ENCODE measurements around the gene BECN2. TPM values are rescaled to one million over a fixed set of nuclear protein-coding genes. Genes with fewer than 3 reads are reported as not detected.
"Not testable (repeated sequence)": the region's sequence is repeated elsewhere in the genome, so short reads cannot be mapped to it uniquely, and the experiment has no call there.

Gene BECN2
- total RNA-seq, 1 donor from 2014 or later = not detected

DNA sequence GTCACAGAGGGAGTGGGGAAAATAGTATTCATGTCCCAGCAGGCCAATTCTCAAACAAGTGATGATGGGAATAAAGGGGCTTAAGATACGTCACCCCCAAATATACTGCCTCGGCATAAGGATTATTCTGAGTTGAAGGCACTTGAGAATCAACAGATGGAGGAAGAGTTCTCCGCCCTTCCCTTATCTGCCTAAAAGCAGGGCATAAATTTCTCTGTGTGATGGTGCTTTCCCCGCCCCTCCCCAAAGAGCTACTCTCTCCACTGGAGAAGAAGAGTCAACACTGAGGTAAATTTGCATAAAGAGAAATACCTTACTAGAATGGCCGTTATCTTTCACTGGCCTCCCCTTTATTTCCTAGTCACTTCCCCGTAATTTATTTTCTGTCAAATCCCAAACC is 18.7 kb downstream of the BECN2 start:
- no peak for ATAC-seq
- DNase-seq (ENCODE audit: low spot score) = no peak

DNA sequence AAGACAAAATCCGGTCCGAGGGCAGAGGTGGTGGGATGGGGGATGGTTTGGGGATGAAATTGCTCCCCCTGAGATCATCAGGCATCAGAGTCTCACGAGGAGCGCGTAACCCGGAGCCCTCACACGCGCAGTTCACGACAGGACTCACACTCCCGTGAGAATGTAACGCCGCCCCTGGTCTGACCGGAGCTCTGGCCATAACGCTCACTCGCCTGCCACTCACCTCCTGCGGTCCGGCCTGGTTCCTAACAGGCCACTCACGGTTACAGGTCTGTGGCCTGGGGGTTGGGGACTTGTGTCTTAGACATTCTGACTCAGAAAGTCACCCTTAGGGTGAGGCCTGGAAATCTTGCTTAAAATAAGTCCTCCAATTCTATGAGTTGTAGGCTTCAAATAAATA is 21.5 kb downstream of the BECN2 start:
- no peak for ATAC-seq
- DNase-seq (ENCODE audit: low spot score) = no peak

DNA sequence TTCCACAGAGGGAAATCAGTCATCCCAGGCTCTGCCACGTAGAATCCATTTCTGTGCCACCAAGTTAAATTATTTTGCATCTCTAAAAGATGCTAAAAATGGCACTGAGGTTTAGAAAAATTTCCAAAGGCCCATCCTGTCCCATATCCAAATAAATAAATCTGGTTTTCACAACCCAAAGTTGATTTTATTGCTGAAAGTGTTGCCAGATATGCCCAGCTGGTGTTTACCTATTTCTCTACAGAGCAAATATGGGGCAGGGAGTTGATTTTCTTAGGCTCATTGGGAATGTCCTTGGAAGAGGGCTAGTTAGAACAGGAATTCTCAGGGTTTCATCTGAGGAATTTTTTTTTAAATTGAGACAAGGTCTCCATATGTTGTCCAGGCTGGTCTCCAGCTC is 22.4 kb downstream of the BECN2 start:
- DNase-seq (ENCODE audit: low spot score) = no peak

DNA sequence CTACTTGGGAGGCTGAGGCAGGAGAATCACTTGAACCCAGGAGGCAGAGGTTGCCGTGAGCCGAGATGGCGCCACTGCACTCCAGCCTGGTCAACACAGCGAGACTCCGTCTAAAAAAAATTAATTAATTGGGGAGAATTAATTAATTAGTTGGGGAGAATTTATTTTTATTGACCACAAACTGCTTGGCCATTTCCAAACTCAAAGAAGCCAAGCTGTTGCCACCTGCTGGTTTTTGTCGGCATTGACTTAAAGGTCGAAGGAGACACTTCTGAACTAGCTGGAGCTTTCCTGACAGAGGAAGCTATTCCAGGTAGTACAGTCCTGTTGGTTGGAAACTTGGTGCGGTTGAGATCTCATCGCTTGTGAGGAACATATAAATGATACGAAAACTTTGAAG is 28.2 kb downstream of the BECN2 start:
- ATAC-seq (peak; percentile 81), DNase-seq (ENCODE audit: low spot score) (peak; percentile 46)

More for the DNA sequence above, 22.4 kb downstream of the BECN2 start:
- ATAC-seq = no peak

DNA sequence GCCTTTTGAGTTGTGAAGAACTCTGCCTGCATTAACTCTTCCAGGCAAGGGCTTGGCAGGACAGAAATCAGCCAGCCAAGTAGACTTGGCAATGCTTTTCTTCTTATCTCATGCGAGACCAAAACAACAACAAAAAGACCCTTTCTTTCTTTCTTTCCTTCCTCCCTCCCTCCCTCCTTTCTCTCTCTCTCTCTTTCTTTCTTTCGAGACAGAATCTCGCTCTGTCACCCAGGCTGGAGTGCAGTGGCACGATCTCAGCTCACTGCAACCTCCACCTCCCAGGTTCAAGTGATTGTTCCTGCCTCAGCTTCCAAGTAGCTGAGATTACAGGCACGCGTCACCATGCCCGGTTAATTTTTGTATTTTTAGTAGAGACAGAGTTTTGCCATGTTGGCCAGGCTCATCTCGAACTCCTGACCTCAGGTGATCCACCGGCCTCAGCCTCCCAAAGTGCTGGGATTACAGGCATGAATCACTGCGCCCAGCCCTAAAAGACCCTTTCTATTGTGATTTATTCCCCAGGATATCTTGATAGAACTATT is 30.9 kb downstream of the BECN2 start:
- not testable (repeated sequence) for DNase-seq (ENCODE audit: low spot score); ATAC-seq

DNA sequence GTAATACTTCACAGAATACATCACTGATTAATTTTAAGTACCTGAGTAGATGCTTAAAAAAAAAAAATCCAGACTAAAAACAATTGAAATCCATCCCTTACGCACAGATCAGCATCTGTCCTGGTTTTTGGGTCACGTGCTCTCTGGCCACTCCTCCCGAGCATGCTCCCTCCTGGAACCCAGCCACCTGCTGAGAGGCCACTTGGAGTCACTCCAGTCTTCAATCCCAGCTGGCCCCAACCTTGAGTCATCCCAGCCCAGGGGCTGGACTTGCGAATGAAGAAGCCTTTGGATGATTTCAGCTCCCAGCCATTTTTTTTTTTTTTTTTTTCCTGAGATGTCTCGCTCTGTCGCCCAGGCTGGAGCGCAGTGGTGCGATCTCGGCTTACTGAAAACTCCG is 32.5 kb downstream of the BECN2 start:
- DNase-seq (ENCODE audit: low spot score) = peak; percentile 48

DNA sequence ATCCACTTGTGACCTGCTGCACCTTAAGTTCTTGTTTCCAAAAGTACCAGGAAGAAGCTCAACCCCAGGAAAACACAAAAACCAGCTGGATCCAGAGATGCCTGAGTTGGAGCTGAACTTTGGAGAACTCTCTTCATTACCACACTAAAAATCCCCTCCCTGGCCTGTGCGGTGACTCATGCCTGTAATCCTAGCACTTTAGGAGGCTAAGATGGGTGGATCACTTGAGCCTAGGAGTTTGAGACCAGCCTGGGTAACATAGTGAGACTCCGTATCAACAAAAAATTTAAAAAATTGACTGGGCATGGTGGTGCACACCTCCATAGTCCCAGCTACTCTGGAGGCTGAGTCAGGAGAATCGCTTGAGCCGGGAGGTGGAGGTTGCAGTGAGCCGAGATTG is 35.2 kb downstream of the BECN2 start:
- ATAC-seq = no peak
- DNase-seq (ENCODE audit: low spot score) = no peak

More for the DNA sequence above, 32.5 kb downstream of the BECN2 start:
- peak; percentile 53 for ATAC-seq

DNA sequence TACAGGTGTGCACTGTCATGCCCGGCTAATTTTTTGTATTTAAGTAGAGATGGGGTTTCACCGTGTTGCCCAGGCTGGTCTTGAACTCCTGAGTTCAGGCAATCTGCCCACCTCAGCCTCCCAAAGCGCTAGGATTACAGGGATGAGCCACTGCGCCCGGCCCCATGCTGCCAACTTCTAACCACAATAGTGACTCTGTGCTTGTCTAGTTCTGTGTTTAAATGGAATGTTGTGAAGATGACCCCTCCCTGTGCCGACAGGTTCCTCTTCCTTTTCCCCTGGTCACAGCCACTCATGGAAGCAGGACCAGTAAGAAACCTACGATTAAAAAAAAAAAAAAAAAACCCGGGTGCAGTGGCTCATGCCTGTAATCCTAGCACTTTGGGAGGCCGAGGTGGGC is 36.6 kb downstream of the BECN2 start:
- ATAC-seq = no peak
- DNase-seq (ENCODE audit: low spot score) = no peak

DNA sequence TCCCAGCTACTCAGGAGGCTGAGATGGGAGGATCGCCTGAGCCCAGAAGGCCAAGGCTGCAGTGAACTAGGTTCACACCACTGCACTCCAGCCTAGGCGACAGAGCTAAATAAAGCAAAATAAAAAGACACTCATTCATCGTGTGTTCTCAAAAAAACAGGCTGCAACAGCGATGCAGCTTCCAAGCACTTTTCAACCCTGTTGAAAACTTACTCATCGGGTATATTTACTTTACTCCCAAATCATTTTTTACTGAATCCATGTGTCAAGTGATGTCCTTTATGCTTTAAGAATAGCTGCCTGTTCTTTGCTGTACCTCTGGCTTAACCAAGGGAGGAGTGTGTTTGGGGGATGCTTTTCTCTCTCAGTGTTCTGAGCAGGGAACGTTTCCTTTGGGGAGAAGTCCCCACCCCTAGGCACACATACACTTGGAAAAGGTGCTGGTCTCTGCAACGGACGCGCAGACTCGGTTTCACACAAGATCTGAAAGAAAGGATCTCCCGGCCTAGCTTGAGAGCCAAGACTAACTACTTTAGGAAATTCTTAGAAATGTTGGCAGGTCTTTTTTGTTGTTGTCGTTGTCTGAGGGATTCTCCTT is 39.9 kb downstream of the BECN2 start:
- no peak for ATAC-seq
- DNase-seq (ENCODE audit: low spot score) = no peak

DNA sequence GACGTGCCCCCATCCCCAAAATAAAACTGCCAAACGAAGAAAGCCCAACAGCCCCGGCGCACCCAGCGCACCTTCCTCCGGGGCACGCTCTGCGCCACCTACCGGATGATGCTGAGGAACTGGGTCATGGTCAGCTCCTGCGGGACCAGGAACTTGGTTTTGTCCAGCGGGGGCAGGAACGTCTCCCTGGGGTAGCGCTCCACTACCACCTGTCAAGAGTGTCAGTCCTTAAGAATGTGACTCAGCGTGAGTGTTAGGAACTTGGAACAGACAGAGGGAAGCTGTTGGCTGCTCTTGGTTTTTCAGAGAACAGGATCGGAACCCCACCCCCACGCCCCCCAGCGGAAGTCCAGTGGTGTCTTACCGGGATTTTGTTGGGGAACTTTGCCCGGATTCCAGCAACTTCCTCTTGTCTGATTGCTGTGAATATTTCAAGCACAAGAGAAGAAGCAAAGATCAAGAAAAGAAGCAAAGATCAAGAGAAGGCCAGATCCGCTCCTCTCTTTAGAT is 40.9 kb downstream of the BECN2 start:
- DNase-seq (ENCODE audit: low spot score) (peak; percentile 58), ATAC-seq (peak; percentile 88)

DNA sequence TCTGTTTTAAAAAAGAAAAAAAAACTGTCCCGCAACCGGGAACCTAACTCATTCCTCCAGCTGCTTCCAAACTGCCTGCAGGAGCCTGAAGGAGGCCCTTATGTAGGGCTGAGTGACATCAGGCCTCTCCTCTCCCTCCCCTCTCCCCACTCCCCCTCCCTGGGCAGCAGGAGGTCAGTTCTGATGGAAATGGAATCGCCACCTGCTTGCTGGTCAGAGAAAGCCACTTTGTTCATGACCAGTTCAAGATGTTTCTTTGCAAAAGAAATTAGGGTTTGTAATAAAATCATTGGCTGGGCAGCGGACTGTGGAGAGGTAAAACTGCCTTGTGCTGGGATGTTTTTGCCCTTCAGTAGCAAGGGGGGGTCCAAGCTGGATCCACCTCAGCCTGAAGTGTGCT is 41.5 kb downstream of the BECN2 start, which contains the start of gene MAP1LC3C:
Gene MAP1LC3C, minus strand, starts transcription at position 73 of the 400 bp plus-strand sequence. CDS start 90 bp downstream, outside the sequence.
- DNase-seq (ENCODE audit: low spot score) (no peak), ATAC-seq (no peak)

DNA sequence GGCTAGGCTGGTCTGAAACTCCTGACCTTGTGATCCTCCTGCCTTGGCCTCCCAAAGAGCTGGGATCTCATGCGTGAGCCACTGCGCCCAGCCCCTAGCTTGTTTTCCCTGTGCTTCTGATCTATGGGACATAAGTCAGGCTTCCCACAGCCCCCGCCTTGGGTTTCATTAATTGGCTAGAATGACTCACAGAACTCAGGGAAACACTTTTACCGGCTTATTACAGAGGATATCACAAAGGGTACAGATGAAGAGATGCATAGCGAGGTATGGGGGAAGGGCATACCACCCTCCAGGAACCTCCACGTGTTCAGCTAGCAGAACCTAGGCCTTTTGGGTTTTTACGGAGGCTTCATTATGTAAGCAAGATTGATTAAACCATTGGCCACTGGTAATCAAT is 42.9 kb downstream of the BECN2 start:
- no peak for DNase-seq (ENCODE audit: low spot score)
- no peak for ATAC-seq

DNA sequence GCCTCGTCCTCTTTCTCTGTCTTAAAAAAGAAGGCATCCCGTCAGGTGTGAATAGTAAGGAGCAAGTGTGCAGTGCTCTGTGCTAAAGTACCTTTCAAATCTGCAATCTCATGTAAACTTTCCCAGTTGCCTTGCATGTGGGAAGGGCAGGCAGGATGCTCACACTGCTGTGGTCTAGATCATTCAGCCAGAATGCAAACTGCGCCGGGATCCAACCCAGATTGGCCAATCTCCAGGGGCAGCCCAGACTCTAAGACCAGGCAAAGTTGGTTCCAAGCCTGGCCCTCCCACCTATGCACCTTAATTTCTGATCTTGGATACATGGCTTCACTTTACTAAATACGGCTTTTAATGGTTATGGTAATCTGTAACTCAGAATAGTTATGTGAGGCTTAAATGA is 44.5 kb downstream of the BECN2 start:
- ATAC-seq (no peak), DNase-seq (ENCODE audit: low spot score) (no peak)

DNA sequence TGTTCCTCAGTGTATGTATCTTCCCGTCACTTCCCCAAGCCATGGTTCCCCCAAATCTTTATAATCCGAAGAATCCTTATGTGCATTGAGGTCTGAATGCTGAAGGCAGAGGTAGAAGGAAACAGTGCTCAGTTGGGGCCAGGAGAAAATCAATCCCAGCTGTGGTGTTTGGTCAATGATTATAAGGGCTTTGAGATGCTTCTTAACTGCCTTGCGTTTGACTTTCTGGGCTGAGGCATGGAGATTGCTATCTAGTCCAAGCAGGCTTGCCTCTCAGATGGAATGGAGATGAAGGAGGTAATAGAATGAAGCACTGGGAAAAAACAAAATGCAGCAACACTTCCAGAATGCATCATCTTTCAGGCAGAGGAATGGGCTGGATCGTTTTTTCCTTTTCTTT is 44.9 kb downstream of the BECN2 start:
- DNase-seq (ENCODE audit: low spot score) (no peak), ATAC-seq (no peak)

DNA sequence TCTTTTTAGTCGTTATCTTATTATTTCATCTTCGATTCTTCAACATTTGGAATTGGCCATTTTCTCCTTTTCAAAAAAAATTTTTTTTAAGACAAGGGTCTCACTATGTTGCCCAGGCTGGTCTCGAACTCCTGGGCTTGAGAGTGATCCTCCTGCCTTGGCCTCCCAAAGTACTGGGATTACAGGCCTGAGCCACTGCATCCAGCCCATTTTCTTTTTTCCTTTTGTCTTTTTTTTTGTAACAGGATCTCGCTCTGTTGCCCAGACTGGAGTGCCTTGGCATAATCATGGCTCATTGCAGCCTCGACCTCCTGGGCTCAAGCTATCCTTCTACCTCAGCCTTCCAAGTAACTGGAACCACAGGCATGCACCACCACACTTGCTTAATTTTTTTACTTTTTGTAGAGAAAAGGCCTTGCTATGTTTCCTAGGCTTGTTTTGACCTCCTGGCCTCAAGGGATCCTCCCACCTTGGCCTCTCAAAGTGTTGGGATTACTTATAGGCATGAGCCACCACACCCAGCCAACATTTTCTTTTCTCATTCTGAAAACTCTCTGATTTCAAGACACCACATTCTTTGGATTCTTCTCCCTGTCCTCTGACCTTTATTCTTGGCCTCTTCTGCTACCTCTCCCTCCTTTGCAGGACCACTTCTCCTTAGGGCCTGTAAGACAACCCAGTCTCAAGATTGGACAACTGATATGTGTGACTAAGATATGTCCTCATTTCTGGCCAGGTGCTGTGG is 47.4 kb downstream of the BECN2 start:
- ATAC-seq = no peak
- DNase-seq (ENCODE audit: low spot score) = no peak

DNA sequence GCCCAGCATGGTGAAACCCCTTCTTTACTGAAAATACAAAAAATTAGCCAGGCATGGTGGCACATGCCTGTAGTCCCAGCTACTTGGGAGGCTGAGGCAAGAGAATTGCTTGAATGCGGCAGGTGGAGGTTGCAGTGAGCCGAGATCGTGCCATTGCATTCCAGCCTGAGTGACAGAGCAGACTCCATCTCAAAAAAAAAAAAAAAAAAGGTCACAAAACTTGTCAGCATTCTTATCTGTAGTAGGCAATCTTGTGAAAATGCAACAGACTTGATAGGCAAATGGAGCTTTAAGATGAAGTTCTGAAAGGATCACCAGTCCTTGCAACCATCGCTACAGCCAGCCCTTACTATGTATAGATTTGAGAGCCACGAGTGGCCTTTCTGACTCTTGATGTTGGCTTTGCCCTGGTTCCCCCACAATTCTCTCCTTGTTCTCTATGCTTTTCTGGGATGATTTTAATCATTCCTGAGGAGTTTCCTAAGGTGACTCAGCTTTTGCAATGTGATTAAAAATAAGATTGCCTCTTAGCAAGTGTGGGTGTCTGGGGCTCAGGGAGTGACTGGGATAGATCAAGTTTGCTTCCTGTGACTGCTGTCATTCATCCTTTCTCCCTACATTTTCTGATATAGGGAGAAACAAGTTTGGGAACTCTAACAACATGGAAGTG is 48.4 kb downstream of the BECN2 start:
- ATAC-seq (no peak), DNase-seq (ENCODE audit: low spot score) (no peak)

DNA sequence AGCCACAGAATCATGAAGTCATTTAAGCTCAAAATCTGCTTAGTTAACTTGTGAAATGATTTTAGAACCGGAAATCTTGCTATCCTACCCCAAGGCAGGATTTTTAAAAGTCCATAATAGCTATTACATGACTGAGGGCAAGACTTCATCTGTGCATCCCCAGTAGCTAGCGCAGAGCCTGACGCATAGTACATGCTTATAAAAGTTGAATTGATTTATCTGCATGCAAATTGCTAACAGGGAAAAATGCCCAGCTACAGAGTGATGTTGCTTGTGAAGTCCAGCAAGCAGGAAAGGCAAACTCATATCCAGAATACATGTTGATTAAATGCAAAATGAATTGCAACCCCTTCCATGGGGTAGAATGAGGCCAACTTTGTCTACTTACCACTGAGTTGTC is 49.4 kb downstream of the BECN2 start:
- ATAC-seq (no peak), DNase-seq (ENCODE audit: low spot score) (no peak)
